Suprapubic skin (tissue), 4 donors: ENCODE results near the gene BRD3OS. TPM values are rescaled to one million over a fixed set of nuclear protein-coding genes. Genes with fewer than 3 reads are reported as not detected.

Experiments used
- DNase-seq, 2 donors: peaks; one replicate each; pipeline ENCODE4 v3.0.0-alpha.2; 2019; ENCODE audit warnings: low spot score in 2 of 2
- H3K27ac ChIP-seq: fragments of 200-600 bp; sonication (generic); one replicate; pipeline ENCODE4 v1.5.1; 2019
- H3K27me3 ChIP-seq: fragments of 200-600 bp; sonication (generic); one replicate; pipeline ENCODE4 v1.5.1; 2019
- H3K36me3 ChIP-seq: fragments of 200-600 bp; sonication (generic); one replicate; pipeline ENCODE4 v1.5.1; 2019
- H3K4me1 ChIP-seq: fragments of 200-600 bp; sonication (generic); one replicate; pipeline ENCODE4 v1.5.1; 2019
- H3K4me3 ChIP-seq: fragments of 200-600 bp; sonication (generic); one replicate; pipeline ENCODE4 v1.5.1; 2019; ENCODE audit warnings: mild to moderate bottlenecking
- H3K9me3 ChIP-seq: fragments of 200-600 bp; sonication (generic); one replicate; pipeline ENCODE4 v1.5.1; 2019
- EP300 ChIP-seq: sonication (generic); formaldehyde crosslinking; IDR thresholded peaks from one replicate; pipeline ENCODE4 v1.6.1; 2017; ENCODE audit warnings: antibody characterized with exemption
- POLR2A ChIP-seq, 2 donors: fragments of 450-650 bp; IDR thresholded peaks; one replicate each; pipeline ENCODE4 v1.6.1; 2017; ENCODE audit warnings: antibody characterized with exemption in 2 of 2, mild to moderate bottlenecking in 2 of 2, moderate library complexity in 2 of 2
- POLR2AphosphoS5 ChIP-seq, 3 donors: sonication (generic); formaldehyde crosslinking; IDR thresholded peaks; one replicate each; pipeline ENCODE4 v1.6.1; 2017; ENCODE audit warnings: antibody characterized with exemption in 3 of 3
- WGBS: methylation state at CpG from one replicate; pipeline ENCODE4 v1.1.5; 2018; 5-methylcytosine and 5-hydroxymethylcytosine counted together
- total RNA-seq, 4 donors: library from RNA; depleted of rRNA; stranded (reverse); fragments of >200 nt; gene quantifications; one replicate each; pipeline ENCODE4 v1.1.0, GENCODE V29; 2016
- TF ChIP-seq, protein P1 (sequence below), 2 donors: fragments of 200-600 bp in 1 of 2; fragments of 450-650 bp in 1 of 2; sonication (generic) in 1 of 2; IDR thresholded peaks; one replicate each; pipeline ENCODE4 v1.5.1; 2016 to 2019; ENCODE audit warnings: antibody characterized with exemption in 2 of 2, mild to moderate bottlenecking in 1 of 2, moderate library complexity in 1 of 2

Gene BRD3OS
- total RNA-seq, 4 donors from 2014 or later = 6.2 to 10.4 (median 9.5) TPM

DNA sequence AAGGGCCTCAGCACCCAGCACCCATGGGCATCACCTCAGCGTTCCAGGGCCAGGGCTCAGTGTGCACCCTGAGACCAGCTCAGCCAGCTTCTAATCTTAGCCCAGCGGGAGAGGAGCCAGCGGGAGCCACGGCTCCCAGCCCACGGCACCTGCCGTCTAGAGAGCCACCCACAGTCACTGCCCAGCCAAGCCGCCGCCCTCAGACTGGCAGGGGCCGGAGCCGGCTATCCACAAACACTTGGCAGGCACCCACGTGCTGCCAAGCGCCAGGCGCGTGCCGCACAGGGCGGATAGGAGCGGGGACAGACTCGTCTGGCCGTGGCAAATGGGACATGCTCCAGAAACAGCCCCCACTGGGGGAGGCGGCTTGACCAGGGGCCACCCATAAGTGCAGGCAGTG, 24.0 kb downstream of the BRD3OS start:
- peaks cover 91% of the 10 kb centered on the region for H3K36me3 ChIP-seq
- H3K9me3 ChIP-seq = no peaks in the 10 kb centered on the region
- WGBS = 55% methylated on average over 17 of the region's 20 CpGs
- peaks cover 13% of the 10 kb centered on the region for H3K4me1 ChIP-seq
- DNase-seq = no peak
- no peak overlapping the region for H3K4me3 ChIP-seq
- no peaks in the 10 kb centered on the region for H3K27me3 ChIP-seq
- no peak overlapping the region for H3K27ac ChIP-seq
- TF ChIP-seq POLR2AphosphoS5 (IDR thresholded peaks at IDR 0.05) = no peak
- no peak for TF ChIP-seq EP300
- TF ChIP-seq POLR2A (IDR thresholded peaks at IDR 0.05) = no peak
- TF ChIP-seq, protein P1, sequence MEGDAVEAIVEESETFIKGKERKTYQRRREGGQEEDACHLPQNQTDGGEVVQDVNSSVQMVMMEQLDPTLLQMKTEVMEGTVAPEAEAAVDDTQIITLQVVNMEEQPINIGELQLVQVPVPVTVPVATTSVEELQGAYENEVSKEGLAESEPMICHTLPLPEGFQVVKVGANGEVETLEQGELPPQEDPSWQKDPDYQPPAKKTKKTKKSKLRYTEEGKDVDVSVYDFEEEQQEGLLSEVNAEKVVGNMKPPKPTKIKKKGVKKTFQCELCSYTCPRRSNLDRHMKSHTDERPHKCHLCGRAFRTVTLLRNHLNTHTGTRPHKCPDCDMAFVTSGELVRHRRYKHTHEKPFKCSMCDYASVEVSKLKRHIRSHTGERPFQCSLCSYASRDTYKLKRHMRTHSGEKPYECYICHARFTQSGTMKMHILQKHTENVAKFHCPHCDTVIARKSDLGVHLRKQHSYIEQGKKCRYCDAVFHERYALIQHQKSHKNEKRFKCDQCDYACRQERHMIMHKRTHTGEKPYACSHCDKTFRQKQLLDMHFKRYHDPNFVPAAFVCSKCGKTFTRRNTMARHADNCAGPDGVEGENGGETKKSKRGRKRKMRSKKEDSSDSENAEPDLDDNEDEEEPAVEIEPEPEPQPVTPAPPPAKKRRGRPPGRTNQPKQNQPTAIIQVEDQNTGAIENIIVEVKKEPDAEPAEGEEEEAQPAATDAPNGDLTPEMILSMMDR (IDR thresholded peaks at IDR 0.05) = no peak

- Histone ChIP-seq H3K36me3 (peaks cover 84% of the 10 kb centered on the region), H3K4me1 (peaks cover 20% of the 10 kb centered on the region), H3K27me3 (no peaks in the 10 kb centered on the region), H3K9me3 (no peaks in the 10 kb centered on the region), H3K4me3 (no peak overlapping the region), H3K27ac (no peak overlapping the region)
- no peak for DNase-seq
- WGBS = 76% methylated on average over 26 of the region's 28 CpGs
- TF ChIP-seq POLR2AphosphoS5 (IDR thresholded peaks at IDR 0.05) = no peak
- TF ChIP-seq, protein P1 (IDR thresholded peaks at IDR 0.05) = no peak
- TF ChIP-seq POLR2A (IDR thresholded peaks at IDR 0.05) = no peak
- no peak for TF ChIP-seq EP300
Observed at GRCh38 chr9:134049772-134050588, 24.7 kb downstream of the BRD3OS start.

GRCh38 chr9:134050726-134051125, 25.4 kb downstream of the BRD3OS start:
- TF ChIP-seq, protein P1 (IDR thresholded peaks at IDR 0.05) = no peak
- TF ChIP-seq EP300 = no peak
- no peak for TF ChIP-seq POLR2A (IDR thresholded peaks at IDR 0.05)
- TF ChIP-seq POLR2AphosphoS5 (IDR thresholded peaks at IDR 0.05) = no peak
- no peak for DNase-seq
- Histone ChIP-seq H3K36me3 (peaks cover 76% of the 10 kb centered on the region), H3K4me3 (no peak overlapping the region), H3K9me3 (no peaks in the 10 kb centered on the region), H3K4me1 (peaks cover 28% of the 10 kb centered on the region), H3K27me3 (no peaks in the 10 kb centered on the region), H3K27ac (no peak overlapping the region)
- 98% methylated on average over 6 of the region's 14 CpGs for WGBS

GRCh38 chr9:134051319-134051718, 26.0 kb downstream of the BRD3OS start:
- Histone ChIP-seq H3K27ac (no peak overlapping the region), H3K36me3 (peaks cover 70% of the 10 kb centered on the region), H3K4me1 (peaks cover 33% of the 10 kb centered on the region), H3K4me3 (no peak overlapping the region), H3K9me3 (no peaks in the 10 kb centered on the region), H3K27me3 (no peaks in the 10 kb centered on the region)
- whole genome bisulfite sequencing = 87% methylated on average over 16 of the region's 16 CpGs
- DNase-seq = no peak
- TF ChIP-seq POLR2AphosphoS5 (IDR thresholded peaks at IDR 0.05) (no peak), EP300 (no peak), POLR2A (IDR thresholded peaks at IDR 0.05) (no peak)
- TF ChIP-seq, protein P1 (IDR thresholded peaks at IDR 0.05) = no peak

DNA sequence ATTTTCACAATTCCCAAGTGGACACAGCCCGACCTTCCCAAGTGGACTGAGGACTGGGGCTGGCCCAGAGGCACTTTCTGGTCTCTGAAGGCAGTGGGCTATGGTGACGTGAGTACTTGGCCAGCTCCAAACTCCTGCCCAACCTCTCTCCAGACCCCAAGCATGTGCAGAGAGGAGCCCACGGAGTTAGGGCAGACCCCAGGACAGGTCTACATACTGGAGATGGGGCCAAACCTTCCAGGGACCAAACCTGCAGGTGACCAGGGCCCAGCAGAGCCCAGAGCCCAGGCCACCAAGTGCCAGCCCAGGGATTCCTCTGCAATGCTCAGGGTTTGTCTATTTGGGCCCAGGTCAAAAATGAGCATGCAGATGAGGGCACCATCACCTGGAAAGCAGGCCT, 27.2 kb downstream of the BRD3OS start:
- DNase-seq = no peak
- H3K4me3 ChIP-seq = no peak overlapping the region
- H3K9me3 ChIP-seq = no peaks in the 10 kb centered on the region
- peaks cover 38% of the 10 kb centered on the region for H3K4me1 ChIP-seq
- H3K36me3 ChIP-seq = peaks cover 59% of the 10 kb centered on the region
- no peaks in the 10 kb centered on the region for H3K27me3 ChIP-seq
- no peak overlapping the region for H3K27ac ChIP-seq
- 89% methylated on average over 2 of the region's 3 CpGs for WGBS
- TF ChIP-seq POLR2AphosphoS5 (IDR thresholded peaks at IDR 0.05) (no peak), EP300 (no peak), POLR2A (IDR thresholded peaks at IDR 0.05) (no peak)
- TF ChIP-seq, protein P1 (IDR thresholded peaks at IDR 0.05) = no peak
